ENCODE results near the gene OR4F6.
"Not testable (repeated sequence)": the region's sequence is repeated elsewhere in the genome, so short reads cannot be mapped to it uniquely, and the experiment has no call there.

Gene OR4F6, protein sequence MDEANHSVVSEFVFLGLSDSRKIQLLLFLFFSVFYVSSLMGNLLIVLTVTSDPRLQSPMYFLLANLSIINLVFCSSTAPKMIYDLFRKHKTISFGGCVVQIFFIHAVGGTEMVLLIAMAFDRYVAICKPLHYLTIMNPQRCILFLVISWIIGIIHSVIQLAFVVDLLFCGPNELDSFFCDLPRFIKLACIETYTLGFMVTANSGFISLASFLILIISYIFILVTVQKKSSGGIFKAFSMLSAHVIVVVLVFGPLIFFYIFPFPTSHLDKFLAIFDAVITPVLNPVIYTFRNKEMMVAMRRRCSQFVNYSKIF

GRCh38 chr15:101803209-101803608 lies at the start of gene OR4F6:
OR4F6 (plus strand) TSS chr15:101803509; CDS start chr15:101805720, 2,211 bp downstream.
- Histone ChIP-seq H3K9ac (ENCODE audit: low read depth in 1 of 2, low read length in 2 of 2) (no peak within 1 kb of the TSS), H3K4me1 (ENCODE audit: control insufficient read depth in 2 of 2, insufficient read depth in 2 of 2, low read length in 2 of 2) (no peaks in the 10 kb centered on the region), H3K27ac (ENCODE audit: low read depth in 2 of 2, low read length in 2 of 2) (no peak within 1 kb of the TSS), H3K9me3 (ENCODE audit: control insufficient read depth in 2 of 2, low read length in 2 of 2) (no peaks in the 10 kb centered on the region), H3K4me3 (ENCODE audit: low read length in 2 of 2) (no peak within 1 kb of the TSS), H3K36me3 (ENCODE audit: control insufficient read depth in 2 of 2, insufficient read depth in 2 of 2, low read length in 2 of 2) (no peaks in the 10 kb centered on the region), H3K27me3 (ENCODE audit: control insufficient read depth in 2 of 2, insufficient read depth in 2 of 2, low read length in 2 of 2) (no peaks in the 10 kb centered on the region)

- not testable (repeated sequence) for H3K9me3 ChIP-seq (ENCODE audit: control insufficient read depth in 2 of 2, low read length in 2 of 2); H3K36me3 ChIP-seq (ENCODE audit: control insufficient read depth in 2 of 2, insufficient read depth in 2 of 2, low read length in 2 of 2); H3K27ac ChIP-seq (ENCODE audit: low read depth in 2 of 2, low read length in 2 of 2); H3K4me3 ChIP-seq (ENCODE audit: low read length in 2 of 2); H3K27me3 ChIP-seq (ENCODE audit: control insufficient read depth in 2 of 2, insufficient read depth in 2 of 2, low read length in 2 of 2); H3K4me1 ChIP-seq (ENCODE audit: control insufficient read depth in 2 of 2, insufficient read depth in 2 of 2, low read length in 2 of 2); H3K9ac ChIP-seq (ENCODE audit: low read depth in 1 of 2, low read length in 2 of 2)
Measured at GRCh38 chr15:101764669-101765339, 38.5 kb upstream of the OR4F6 start.

DNA sequence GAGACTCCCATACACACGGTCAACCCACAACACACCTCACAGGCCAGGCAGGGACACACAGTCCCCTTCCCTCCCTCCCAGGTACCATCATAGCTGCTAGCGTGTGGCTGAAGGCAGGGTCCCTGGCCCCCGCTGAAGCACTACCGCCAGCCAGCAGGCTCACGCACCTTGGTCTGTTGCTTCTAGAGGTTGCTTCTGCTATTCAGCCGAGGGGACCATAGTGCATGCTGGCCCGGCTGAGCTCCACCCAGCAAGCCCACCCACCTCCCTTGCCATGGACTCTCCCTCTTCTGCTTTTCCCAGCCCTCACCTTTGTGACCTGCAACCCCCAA lies 38.0 kb upstream of the OR4F6 start:
- not testable (repeated sequence) for H3K9me3 ChIP-seq (ENCODE audit: control insufficient read depth in 2 of 2, low read length in 2 of 2); H3K27ac ChIP-seq (ENCODE audit: low read depth in 2 of 2, low read length in 2 of 2); H3K4me1 ChIP-seq (ENCODE audit: control insufficient read depth in 2 of 2, insufficient read depth in 2 of 2, low read length in 2 of 2); H3K27me3 ChIP-seq (ENCODE audit: control insufficient read depth in 2 of 2, insufficient read depth in 2 of 2, low read length in 2 of 2); H3K36me3 ChIP-seq (ENCODE audit: control insufficient read depth in 2 of 2, insufficient read depth in 2 of 2, low read length in 2 of 2); H3K9ac ChIP-seq (ENCODE audit: low read depth in 1 of 2, low read length in 2 of 2); H3K4me3 ChIP-seq (ENCODE audit: low read length in 2 of 2)

DNA sequence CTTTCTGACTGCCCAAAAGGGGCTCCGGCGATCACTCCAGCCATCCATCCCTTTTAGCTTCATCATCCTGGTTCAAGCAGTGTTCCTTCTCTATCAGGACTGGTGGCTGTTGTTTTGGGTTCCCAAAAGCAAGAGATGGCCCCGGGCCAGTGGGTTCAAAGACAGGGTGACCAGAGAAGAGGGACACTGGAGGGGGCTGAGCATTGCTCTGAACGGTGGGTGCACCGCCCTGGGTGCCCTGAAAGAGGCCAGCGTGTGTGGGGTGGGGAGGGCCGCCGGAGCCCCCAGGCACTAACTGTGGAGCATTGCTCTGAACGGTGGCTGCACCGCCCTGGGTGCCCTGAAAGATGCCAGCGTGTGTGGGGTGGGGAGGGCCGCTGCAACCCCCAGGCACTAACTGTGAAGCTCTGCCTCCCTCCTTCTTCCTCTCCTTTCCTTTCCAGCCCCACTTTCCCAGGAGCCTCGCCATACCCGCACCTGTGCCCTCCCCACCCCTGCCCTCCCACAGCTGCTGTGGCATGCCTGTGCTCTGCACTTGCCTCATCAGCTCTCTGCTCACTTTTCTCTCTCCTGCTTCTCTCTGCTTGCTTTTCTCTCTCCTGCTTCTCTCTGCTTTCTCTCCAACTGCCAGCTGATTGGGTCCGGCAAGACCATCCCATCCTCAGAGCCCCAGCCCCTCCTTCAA lies 37.4 kb upstream of the OR4F6 start:
- Histone ChIP-seq H3K4me1 (ENCODE audit: control insufficient read depth in 2 of 2, insufficient read depth in 2 of 2, low read length in 2 of 2) (no peaks in the 10 kb centered on the region), H3K9ac (ENCODE audit: low read depth in 1 of 2, low read length in 2 of 2) (no peak overlapping the region), H3K27ac (ENCODE audit: low read depth in 2 of 2, low read length in 2 of 2) (no peak overlapping the region), H3K4me3 (ENCODE audit: low read length in 2 of 2) (no peak overlapping the region), H3K27me3 (ENCODE audit: control insufficient read depth in 2 of 2, insufficient read depth in 2 of 2, low read length in 2 of 2) (no peaks in the 10 kb centered on the region), H3K36me3 (ENCODE audit: control insufficient read depth in 2 of 2, insufficient read depth in 2 of 2, low read length in 2 of 2) (no peaks in the 10 kb centered on the region), H3K9me3 (ENCODE audit: control insufficient read depth in 2 of 2, low read length in 2 of 2) (no peaks in the 10 kb centered on the region)

GRCh38 chr15:101767083-101767640 lies 36.1 kb upstream of the OR4F6 start:
- H3K27ac ChIP-seq (ENCODE audit: low read depth in 2 of 2, low read length in 2 of 2); H3K4me1 ChIP-seq (ENCODE audit: control insufficient read depth in 2 of 2, insufficient read depth in 2 of 2, low read length in 2 of 2): not testable (repeated sequence)

GRCh38 chr15:101772921-101773320 lies 30.4 kb upstream of the OR4F6 start:
- H3K27ac ChIP-seq (ENCODE audit: low read depth in 2 of 2, low read length in 2 of 2): no peak overlapping the region
- no peak overlapping the region for H3K4me3 ChIP-seq (ENCODE audit: low read length in 2 of 2)
- H3K9me3 ChIP-seq (ENCODE audit: control insufficient read depth in 2 of 2, low read length in 2 of 2): no peaks in the 10 kb centered on the region
- H3K9ac ChIP-seq (ENCODE audit: low read depth in 1 of 2, low read length in 2 of 2): no peak overlapping the region
- H3K36me3 ChIP-seq (ENCODE audit: control insufficient read depth in 2 of 2, insufficient read depth in 2 of 2, low read length in 2 of 2): no peaks in the 10 kb centered on the region
- no peaks in the 10 kb centered on the region for H3K27me3 ChIP-seq (ENCODE audit: control insufficient read depth in 2 of 2, insufficient read depth in 2 of 2, low read length in 2 of 2)
- H3K4me1 ChIP-seq (ENCODE audit: control insufficient read depth in 2 of 2, insufficient read depth in 2 of 2, low read length in 2 of 2): no peaks in the 10 kb centered on the region

More at GRCh38 chr15:101767083-101767640, 36.1 kb upstream of the OR4F6 start:
- H3K9ac ChIP-seq (ENCODE audit: low read depth in 1 of 2, low read length in 2 of 2); H3K36me3 ChIP-seq (ENCODE audit: control insufficient read depth in 2 of 2, insufficient read depth in 2 of 2, low read length in 2 of 2); H3K9me3 ChIP-seq (ENCODE audit: control insufficient read depth in 2 of 2, low read length in 2 of 2); H3K27me3 ChIP-seq (ENCODE audit: control insufficient read depth in 2 of 2, insufficient read depth in 2 of 2, low read length in 2 of 2); H3K4me3 ChIP-seq (ENCODE audit: low read length in 2 of 2): not testable (repeated sequence)

GRCh38 chr15:101773496-101774100 lies 29.7 kb upstream of the OR4F6 start:
- Histone ChIP-seq H3K27me3 (ENCODE audit: control insufficient read depth in 2 of 2, insufficient read depth in 2 of 2, low read length in 2 of 2) (no peaks in the 10 kb centered on the region), H3K4me3 (ENCODE audit: low read length in 2 of 2) (no peak overlapping the region), H3K4me1 (ENCODE audit: control insufficient read depth in 2 of 2, insufficient read depth in 2 of 2, low read length in 2 of 2) (no peaks in the 10 kb centered on the region), H3K36me3 (ENCODE audit: control insufficient read depth in 2 of 2, insufficient read depth in 2 of 2, low read length in 2 of 2) (no peaks in the 10 kb centered on the region), H3K27ac (ENCODE audit: low read depth in 2 of 2, low read length in 2 of 2) (no peak overlapping the region), H3K9me3 (ENCODE audit: control insufficient read depth in 2 of 2, low read length in 2 of 2) (no peaks in the 10 kb centered on the region), H3K9ac (ENCODE audit: low read depth in 1 of 2, low read length in 2 of 2) (no peak overlapping the region)

GRCh38 chr15:101775136-101775535 lies 28.2 kb upstream of the OR4F6 start:
- no peaks in the 10 kb centered on the region for H3K27me3 ChIP-seq (ENCODE audit: control insufficient read depth in 2 of 2, insufficient read depth in 2 of 2, low read length in 2 of 2)
- H3K4me3 ChIP-seq (ENCODE audit: low read length in 2 of 2): no peak overlapping the region
- H3K9ac ChIP-seq (ENCODE audit: low read depth in 1 of 2, low read length in 2 of 2): no peak overlapping the region
- H3K27ac ChIP-seq (ENCODE audit: low read depth in 2 of 2, low read length in 2 of 2): no peak overlapping the region
- no peaks in the 10 kb centered on the region for H3K36me3 ChIP-seq (ENCODE audit: control insufficient read depth in 2 of 2, insufficient read depth in 2 of 2, low read length in 2 of 2)
- no peaks in the 10 kb centered on the region for H3K4me1 ChIP-seq (ENCODE audit: control insufficient read depth in 2 of 2, insufficient read depth in 2 of 2, low read length in 2 of 2)
- H3K9me3 ChIP-seq (ENCODE audit: control insufficient read depth in 2 of 2, low read length in 2 of 2): no peaks in the 10 kb centered on the region

- not testable (repeated sequence) for H3K27me3 ChIP-seq (ENCODE audit: control insufficient read depth in 2 of 2, insufficient read depth in 2 of 2, low read length in 2 of 2)
Measured at GRCh38 chr15:101778576-101778975, 24.7 kb upstream of the OR4F6 start.

GRCh38 chr15:101780225-101780624 lies 23.1 kb upstream of the OR4F6 start:
- H3K27ac ChIP-seq (ENCODE audit: low read depth in 2 of 2, low read length in 2 of 2); H3K27me3 ChIP-seq (ENCODE audit: control insufficient read depth in 2 of 2, insufficient read depth in 2 of 2, low read length in 2 of 2); H3K9me3 ChIP-seq (ENCODE audit: control insufficient read depth in 2 of 2, low read length in 2 of 2); H3K4me1 ChIP-seq (ENCODE audit: control insufficient read depth in 2 of 2, insufficient read depth in 2 of 2, low read length in 2 of 2); H3K4me3 ChIP-seq (ENCODE audit: low read length in 2 of 2); H3K36me3 ChIP-seq (ENCODE audit: control insufficient read depth in 2 of 2, insufficient read depth in 2 of 2, low read length in 2 of 2); H3K9ac ChIP-seq (ENCODE audit: low read depth in 1 of 2, low read length in 2 of 2): not testable (repeated sequence)

More at GRCh38 chr15:101778576-101778975, 24.7 kb upstream of the OR4F6 start:
- H3K9ac ChIP-seq (ENCODE audit: low read depth in 1 of 2, low read length in 2 of 2); H3K27ac ChIP-seq (ENCODE audit: low read depth in 2 of 2, low read length in 2 of 2); H3K4me3 ChIP-seq (ENCODE audit: low read length in 2 of 2); H3K36me3 ChIP-seq (ENCODE audit: control insufficient read depth in 2 of 2, insufficient read depth in 2 of 2, low read length in 2 of 2); H3K4me1 ChIP-seq (ENCODE audit: control insufficient read depth in 2 of 2, insufficient read depth in 2 of 2, low read length in 2 of 2); H3K9me3 ChIP-seq (ENCODE audit: control insufficient read depth in 2 of 2, low read length in 2 of 2): not testable (repeated sequence)
